Peyer's patch (tissue), 4 donors: ENCODE results near the gene PLD2. TPM values are rescaled to one million over a fixed set of nuclear protein-coding genes. Genes with fewer than 3 reads are reported as not detected.

Experiments used
- DNase-seq, 3 donors: peaks; one replicate each; pipeline ENCODE4 v3.0.0-alpha.2; 2017 to 2019
- H3K27ac ChIP-seq, 4 donors: fragments of 200-600 bp; sonication (generic); one replicate each; pipeline ENCODE4 v1.5.1; 2016 to 2019
- H3K27me3 ChIP-seq, 2 donors: fragments of 200-600 bp; sonication (generic); one replicate each; pipeline ENCODE4 v1.5.1; 2019
- H3K36me3 ChIP-seq, 3 donors: fragments of 200-600 bp; sonication (generic); one replicate each; pipeline ENCODE4 v1.5.1; 2016 to 2019
- H3K4me1 ChIP-seq, 4 donors: fragments of 200-600 bp; sonication (generic); one replicate each; pipeline ENCODE4 v1.5.1; 2016 to 2019
- H3K4me3 ChIP-seq, 4 donors: fragments of 200-600 bp; sonication (generic); 1 replicate in 3 of 4; 2 replicates in 1 of 4; pipeline ENCODE4 v1.5.1; 2016 to 2019; ENCODE audit warnings: mild to moderate bottlenecking in 1 of 4
- H3K9me3 ChIP-seq, 4 donors: fragments of 200-600 bp; sonication (generic); one replicate each; pipeline ENCODE4 v1.5.1; 2016 to 2019; ENCODE audit warnings: mild to moderate bottlenecking in 1 of 4
- CTCF ChIP-seq, 6 experiments: fragments of 450-650 bp in 4 of 6; fragments of 200-600 bp in 2 of 6; sonication (generic) in 1 of 6; IDR thresholded peaks; one replicate each; pipeline ENCODE4 v1.5.1; 2017 to 2019; ENCODE audit warnings: antibody characterized with exemption in 6 of 6, mild to moderate bottlenecking in 3 of 6, moderate library complexity in 1 of 6
- POLR2A ChIP-seq, 2 donors: fragments of 450-650 bp; IDR thresholded peaks; one replicate each; pipeline ENCODE4 v1.5.1; 2017; ENCODE audit warnings: antibody characterized with exemption in 2 of 2, mild to moderate bottlenecking in 2 of 2, moderate library complexity in 2 of 2
- total RNA-seq, 4 donors: library from RNA; depleted of rRNA; stranded (reverse); fragments of >200 nt; gene quantifications; one replicate each; pipeline ENCODE4 v1.1.0, GENCODE V29; 2016

The PLD2 gene
- total RNA-seq, 4 donors from 2014 or later: 14.4 to 33.8 (median 26.6) TPM

GRCh38 chr17:4815043-4815675 lies 8.2 kb downstream of the PLD2 start:
- TF ChIP-seq CTCF (IDR thresholded peaks at IDR 0.05) (peak in 3 of 6 experiments; percentile 30 to 37 (median 31)), POLR2A (IDR thresholded peaks at IDR 0.05) (no peak)
- H3K4me1 ChIP-seq: no peaks in the 10 kb centered on the region
- DNase-seq: no peak
- H3K27me3 ChIP-seq: no peaks in the 10 kb centered on the region
- no peak overlapping the region for H3K27ac ChIP-seq
- H3K9me3 ChIP-seq: no peaks in the 10 kb centered on the region
- H3K4me3 ChIP-seq: no peak overlapping the region
- H3K36me3 ChIP-seq: peaks cover 0 to 48% (median 0%) of the 10 kb centered on the region in 3 donors

- no peak for DNase-seq
- no peaks in the 10 kb centered on the region for H3K9me3 ChIP-seq
- H3K4me3 ChIP-seq: no peak overlapping the region
- H3K27me3 ChIP-seq: no peaks in the 10 kb centered on the region
- TF ChIP-seq POLR2A (IDR thresholded peaks at IDR 0.05) (no peak), CTCF (IDR thresholded peaks at IDR 0.05) (no peak)
- no peak overlapping the region for H3K27ac ChIP-seq
- H3K4me1 ChIP-seq: no peaks in the 10 kb centered on the region
- peaks cover 0 to 55% (median 0%) of the 10 kb centered on the region in 3 donors for H3K36me3 ChIP-seq
Observed at GRCh38 chr17:4816826-4817225, 9.9 kb downstream of the PLD2 start.

DNA sequence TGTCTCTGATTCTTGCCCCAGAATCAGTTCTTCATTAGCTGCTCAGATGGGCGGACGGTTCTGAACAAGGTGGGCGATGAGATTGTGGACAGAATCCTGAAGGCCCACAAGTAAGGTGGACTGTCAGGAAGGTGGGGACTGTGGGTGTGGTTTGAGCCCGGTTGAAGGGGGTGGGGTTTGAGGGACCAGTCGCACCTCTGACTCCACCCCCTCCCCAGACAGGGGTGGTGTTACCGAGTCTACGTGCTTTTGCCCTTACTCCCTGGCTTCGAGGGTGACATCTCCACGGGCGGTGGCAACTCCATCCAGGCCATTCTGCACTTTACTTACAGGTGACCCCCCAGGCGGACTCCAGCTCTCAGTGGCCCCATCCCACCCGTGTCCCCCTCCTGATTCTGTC lies 11.3 kb downstream of the PLD2 start:
- Histone ChIP-seq H3K36me3 (peaks cover 0 to 58% (median 0%) of the 10 kb centered on the region in 3 donors), H3K4me3 (no peak overlapping the region), H3K27ac (no peak overlapping the region), H3K4me1 (no peaks in the 10 kb centered on the region), H3K27me3 (no peaks in the 10 kb centered on the region), H3K9me3 (no peaks in the 10 kb centered on the region)
- TF ChIP-seq CTCF (IDR thresholded peaks at IDR 0.05) (no peak), POLR2A (IDR thresholded peaks at IDR 0.05) (no peak)
- DNase-seq: no peak

DNA sequence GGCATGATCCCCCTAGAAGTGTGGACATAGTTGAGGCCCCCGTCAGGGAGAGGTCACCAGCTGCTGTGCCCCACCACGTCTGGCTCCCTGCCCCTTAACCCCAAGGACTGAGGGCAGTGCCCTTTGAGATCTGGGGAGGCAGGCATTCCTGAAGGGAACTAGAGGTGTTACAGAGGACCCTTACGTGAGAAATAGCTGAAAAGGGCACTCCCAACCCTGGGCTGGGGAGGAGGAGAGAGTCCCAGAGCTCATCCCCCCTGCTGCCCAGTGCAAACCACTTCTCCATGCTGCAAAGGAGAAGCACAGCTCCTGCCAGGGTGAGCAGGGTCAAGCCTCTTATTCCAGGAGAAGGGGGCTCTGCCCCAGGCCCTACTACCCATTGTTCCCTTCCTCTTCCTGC lies 15.9 kb downstream of the PLD2 start:
- DNase-seq: no peak
- Histone ChIP-seq H3K27ac (no peak overlapping the region), H3K4me1 (no peaks in the 10 kb centered on the region), H3K9me3 (no peaks in the 10 kb centered on the region), H3K4me3 (no peak overlapping the region), H3K27me3 (no peaks in the 10 kb centered on the region), H3K36me3 (peaks cover 0 to 25% (median 0%) of the 10 kb centered on the region in 3 donors)
- TF ChIP-seq CTCF (IDR thresholded peaks at IDR 0.05): no peak
- no peak for TF ChIP-seq POLR2A (IDR thresholded peaks at IDR 0.05)

DNA sequence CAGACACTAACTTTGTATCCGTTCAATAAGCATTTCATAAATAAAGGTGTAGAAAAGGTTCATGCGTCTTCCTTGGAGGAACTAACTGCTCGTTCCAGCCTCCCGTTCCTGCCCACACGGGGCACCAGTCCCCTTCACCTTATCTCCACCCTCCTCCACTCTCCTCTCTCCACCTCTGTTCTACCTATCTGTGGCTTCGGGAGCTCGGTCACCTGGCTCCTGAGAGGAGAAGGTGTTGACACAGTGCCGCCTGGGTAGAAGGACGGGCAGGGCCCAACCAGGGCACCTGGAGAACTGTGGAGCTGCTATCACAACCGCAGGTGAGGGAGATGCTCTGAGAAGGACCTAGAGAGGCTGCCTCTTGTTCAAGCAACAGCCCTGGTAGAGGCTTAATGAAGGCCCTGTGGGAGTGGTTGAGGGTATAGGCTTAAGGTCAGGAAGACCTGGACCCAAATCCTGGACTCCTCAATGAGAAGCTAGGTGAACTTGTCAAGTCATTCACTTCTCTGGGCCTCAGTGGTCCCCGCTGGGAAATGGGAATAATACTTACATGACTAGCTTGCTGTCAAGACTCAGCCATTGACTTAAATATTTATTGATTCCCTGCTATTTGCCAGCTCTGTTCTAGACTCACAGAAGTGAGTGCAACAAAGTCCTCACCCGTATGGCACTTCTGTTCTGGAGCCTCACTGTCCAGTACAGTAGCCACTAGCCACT lies 16.6 kb downstream of the PLD2 start:
- TF ChIP-seq CTCF (IDR thresholded peaks at IDR 0.05) (no peak), POLR2A (IDR thresholded peaks at IDR 0.05) (no peak)
- Histone ChIP-seq H3K4me3 (no peak overlapping the region), H3K9me3 (no peaks in the 10 kb centered on the region), H3K27me3 (no peaks in the 10 kb centered on the region), H3K36me3 (peaks cover 0 to 22% (median 0%) of the 10 kb centered on the region in 3 donors), H3K4me1 (no peaks in the 10 kb centered on the region), H3K27ac (no peak overlapping the region)
- DNase-seq: no peak
